ENCODE results near the gene NDUFA9. TPM values are rescaled to one million over a fixed set of nuclear protein-coding genes. Genes with fewer than 3 reads are reported as not detected.

NDUFA9 gene
- polyA plus RNA-seq (2011; rRNA removed) (81.4 and 125 TPM in 2 replicates), polyA plus RNA-seq (2017; fragmentation: RNase III; extraction: RNeasy Plus Mini Kit Qiagen cat#74134 plus additional on column Dnase treatment) (113 to 124 TPM (median 121 TPM) in 3 replicates), polyA minus RNA-seq (2011; rRNA and poly(A)+ RNA removed) (297 and 349 TPM in 2 replicates)
- 103 and 134 TPM in 2 replicates for polyA plus RNA-seq (2012; cell fraction: cytosol; rRNA removed)
- polyA plus RNA-seq (2012; cell fraction: nucleus; rRNA removed), result 112 and 155 TPM in 2 replicates

DNA sequence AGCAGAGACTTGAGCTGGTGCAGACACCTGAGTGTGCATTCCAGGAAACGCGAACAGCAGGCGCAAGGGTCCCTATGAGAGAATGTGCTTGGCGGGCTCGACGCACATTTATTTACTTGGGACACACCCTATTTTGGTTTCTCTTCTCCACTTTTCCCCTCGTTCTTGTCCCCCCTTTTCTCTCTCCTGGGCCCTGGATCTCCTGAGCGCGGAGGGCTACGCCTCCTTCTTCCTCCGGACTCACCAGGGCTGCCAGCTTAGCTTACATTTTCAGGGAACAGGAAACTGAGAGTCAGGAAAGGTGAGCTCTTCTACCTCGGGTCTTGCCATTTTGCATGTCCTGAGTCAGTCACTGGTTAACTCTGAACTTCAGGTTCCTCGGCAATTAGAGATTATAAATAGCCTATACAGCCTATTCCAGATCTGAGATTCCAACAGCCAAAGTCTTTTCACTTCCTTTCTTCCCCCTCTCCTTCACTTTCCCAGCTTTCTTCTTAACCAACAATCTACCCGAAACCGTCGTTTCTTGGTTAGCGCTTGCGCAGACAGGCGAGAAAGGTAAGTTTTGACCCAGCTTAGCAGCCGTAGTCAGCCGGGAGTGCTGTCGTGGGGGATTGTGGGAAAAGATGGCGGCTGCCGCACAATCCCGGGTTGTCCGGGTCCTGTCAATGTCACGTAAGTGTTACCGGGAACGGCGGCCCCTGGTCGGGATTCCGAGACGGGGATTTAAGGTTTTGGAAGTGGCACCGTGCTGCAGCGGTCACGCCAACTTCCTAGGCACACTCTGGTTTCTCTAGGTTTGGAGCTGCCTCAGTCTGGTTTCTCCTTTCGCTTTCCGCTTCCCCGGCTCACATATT is at the start of gene NDUFA9, which contains the start of gene AKAP3:
Gene NDUFA9 (plus strand): TSS at position 614 of the 857 bp plus-strand sequence. CDS start 13 bp downstream, at position 627.
Gene AKAP3 (minus strand): TSS at position 551 of the 857 bp plus-strand sequence. CDS start 10,855 bp downstream, outside the sequence.
- ChIA-PET CTCF (interaction anchor here (0.7 to 1.3 kb wide), 3 partner anchors 10 to 44 kb away, joined by 3 to 6 read pairs (median 5); no protein-coding TSS in a partner anchor), POLR2A (interaction anchor here (0.7 to 1.6 kb wide), 3 partner anchors 8 to 115 kb away, joined by 3 to 7 read pairs (median 3); no protein-coding TSS in a partner anchor)
- Histone ChIP-seq H3K4me1 (peaks cover 13% of the 10 kb centered on the region; the same call in 2 of the 3 replicates), H3K27ac (peak within 1 kb of the TSS; percentile 84 to 86), H3K4me3 (peak within 1 kb of the TSS; percentile 75), H3K9me3 (no peaks in the 10 kb centered on the region), H3K4me2 (peak within 1 kb of the TSS; percentile 94)
- TF ChIP-seq ZFP36 (IDR thresholded peaks at IDR 0.05; ENCODE audit: borderline replicate concordance, partially characterized antibody) (no peak), PHF8 (IDR thresholded peaks at IDR 0.05; ENCODE audit: borderline replicate concordance, low read depth) (peak; percentile 43; the same call in 1 of the 2 replicates), POLR2A (IDR thresholded peaks at IDR 0.05; ENCODE audit: low read length) (peak; percentile 88), JUN (IDR thresholded peaks at IDR 0.05) (peak; percentile 49 to 84; a peak in 4 of 5 replicates), MAZ (IDR thresholded peaks at IDR 0.05; ENCODE audit: borderline replicate concordance, low read depth, low read length) (no peak), ZC3H11A (IDR thresholded peaks at IDR 0.05) (no peak), KDM5A (IDR thresholded peaks at IDR 0.05) (peak; percentile 91)
- TF ChIP-seq, protein P1, sequence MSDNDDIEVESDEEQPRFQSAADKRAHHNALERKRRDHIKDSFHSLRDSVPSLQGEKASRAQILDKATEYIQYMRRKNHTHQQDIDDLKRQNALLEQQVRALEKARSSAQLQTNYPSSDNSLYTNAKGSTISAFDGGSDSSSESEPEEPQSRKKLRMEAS (IDR thresholded peaks at IDR 0.05), result 0 out of 2 replicates have a peak, but pooled peaks have one; percentile 12
- TF ChIP-seq, protein P2, sequence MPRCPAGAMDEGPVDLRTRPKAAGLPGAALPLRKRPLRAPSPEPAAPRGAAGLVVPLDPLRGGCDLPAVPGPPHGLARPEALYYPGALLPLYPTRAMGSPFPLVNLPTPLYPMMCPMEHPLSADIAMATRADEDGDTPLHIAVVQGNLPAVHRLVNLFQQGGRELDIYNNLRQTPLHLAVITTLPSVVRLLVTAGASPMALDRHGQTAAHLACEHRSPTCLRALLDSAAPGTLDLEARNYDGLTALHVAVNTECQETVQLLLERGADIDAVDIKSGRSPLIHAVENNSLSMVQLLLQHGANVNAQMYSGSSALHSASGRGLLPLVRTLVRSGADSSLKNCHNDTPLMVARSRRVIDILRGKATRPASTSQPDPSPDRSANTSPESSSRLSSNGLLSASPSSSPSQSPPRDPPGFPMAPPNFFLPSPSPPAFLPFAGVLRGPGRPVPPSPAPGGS (IDR thresholded peaks at IDR 0.05), result peak; percentile 63; the same call in 1 of the 3 replicates
- TF ChIP-seq, protein P3, sequence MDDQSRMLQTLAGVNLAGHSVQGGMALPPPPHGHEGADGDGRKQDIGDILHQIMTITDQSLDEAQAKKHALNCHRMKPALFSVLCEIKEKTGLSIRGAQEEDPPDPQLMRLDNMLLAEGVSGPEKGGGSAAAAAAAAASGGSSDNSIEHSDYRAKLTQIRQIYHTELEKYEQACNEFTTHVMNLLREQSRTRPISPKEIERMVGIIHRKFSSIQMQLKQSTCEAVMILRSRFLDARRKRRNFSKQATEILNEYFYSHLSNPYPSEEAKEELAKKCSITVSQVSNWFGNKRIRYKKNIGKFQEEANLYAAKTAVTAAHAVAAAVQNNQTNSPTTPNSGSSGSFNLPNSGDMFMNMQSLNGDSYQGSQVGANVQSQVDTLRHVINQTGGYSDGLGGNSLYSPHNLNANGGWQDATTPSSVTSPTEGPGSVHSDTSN (IDR thresholded peaks at IDR 0.05), result peak; percentile 82
- DNase-seq (ENCODE audit: low read depth in 1 of 2, low spot score in 1 of 2) (peak; percentile 67 to 87), ATAC-seq (peak; percentile 98 to 99), FAIRE-seq (peak; percentile 98)
- 1% methylated on average over 39 of the region's 39 CpGs for WGBS (ENCODE audit: missing lambda C conversion rate)

DNA sequence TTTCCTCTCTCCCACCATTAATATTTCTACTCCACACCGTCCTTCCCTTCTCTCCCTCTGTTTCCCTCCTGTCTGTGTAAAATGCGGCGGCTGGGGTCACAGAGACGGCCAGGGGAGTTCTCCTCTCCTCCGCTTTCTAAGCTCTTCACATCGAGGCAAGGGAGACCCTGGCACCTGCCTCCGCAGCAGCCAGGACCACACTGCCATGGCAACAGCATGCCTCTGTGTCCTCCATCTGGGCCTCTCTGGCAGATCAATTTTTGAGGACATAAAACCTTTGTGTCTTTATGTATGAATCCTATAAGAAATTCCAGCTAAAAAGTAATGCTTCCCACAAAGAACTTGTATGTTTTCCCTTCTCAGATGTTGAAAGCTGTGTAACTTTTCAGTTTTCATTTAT is 45.5 kb upstream of the NDUFA9 start:
- 43% methylated on average over 7 of the region's 7 CpGs for WGBS (ENCODE audit: missing lambda C conversion rate)
- Histone ChIP-seq H3K4me3 (no peak overlapping the region), H3K9me3 (no peaks in the 10 kb centered on the region), H3K4me1 (peaks cover 5% of the 10 kb centered on the region; the same call in 1 of the 3 replicates), H3K27ac (no peak overlapping the region), H3K4me2 (no peak overlapping the region)
- POLR2A ChIA-PET, result no interaction called here
- FAIRE-seq (no peak), DNase-seq (ENCODE audit: low read depth in 1 of 2, low spot score in 1 of 2) (no peak), ATAC-seq (no peak)
- TF ChIP-seq RFX5 (IDR thresholded peaks at IDR 0.05) (no peak), SMC3 (IDR thresholded peaks at IDR 0.05) (no peak), GATA3 (IDR thresholded peaks at IDR 0.05; ENCODE audit: borderline replicate concordance) (no peak), ZFP36 (IDR thresholded peaks at IDR 0.05; ENCODE audit: borderline replicate concordance, partially characterized antibody) (no peak)
- CTCF ChIA-PET, result interaction anchor here (2.9 to 5.8 kb wide), 3 partner anchors 12 to 155 kb away, joined by 7 to 62 read pairs (median 16); no protein-coding TSS in a partner anchor

DNA sequence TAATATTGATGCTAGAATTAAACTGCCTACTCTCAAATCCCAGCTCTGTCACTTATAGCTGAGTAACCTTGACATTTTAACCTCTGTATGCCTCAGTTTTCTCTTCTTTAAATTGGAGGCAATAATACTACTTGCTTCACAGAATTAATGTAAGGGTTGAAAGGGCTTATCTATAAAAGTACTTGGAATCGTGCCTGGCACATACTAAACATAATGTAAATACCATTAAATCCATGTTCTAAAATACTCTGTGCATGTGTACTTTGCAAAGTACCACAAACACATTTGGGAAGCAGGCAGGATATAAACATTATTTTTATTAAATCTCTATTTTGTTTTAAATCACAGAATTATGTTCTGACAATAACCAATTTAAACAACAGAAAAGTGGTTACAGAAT is 45.0 kb upstream of the NDUFA9 start:
- DNase-seq (ENCODE audit: low read depth in 1 of 2, low spot score in 1 of 2) (no peak), ATAC-seq (no peak), FAIRE-seq (no peak)
- POLR2A ChIA-PET, result no interaction called here
- 0% methylated on average over 1 of the region's 1 CpG for WGBS (ENCODE audit: missing lambda C conversion rate)
- Histone ChIP-seq H3K4me2 (no peak overlapping the region), H3K9me3 (no peaks in the 10 kb centered on the region), H3K4me3 (no peak overlapping the region), H3K27ac (no peak overlapping the region), H3K4me1 (peaks cover 5% of the 10 kb centered on the region; the same call in 1 of the 3 replicates)
- CTCF ChIA-PET, result interaction anchor here (0.7 to 5.8 kb wide), 20 partner anchors 7 to 163 kb away, joined by 3 to 62 read pairs (median 5); partner anchors contain the start of genes AKAP3 and NDUFA9
- no peak for TF ChIP-seq CHD4 (IDR thresholded peaks at IDR 0.05; ENCODE audit: borderline replicate concordance)
- no peak for TF ChIP-seq ZNF302 (CRISPR knock-in tag; IDR thresholded peaks at IDR 0.05)
- TF ChIP-seq JUNB (IDR thresholded peaks at IDR 0.05), result no peak
- TF ChIP-seq FOSB (CRISPR knock-in tag; IDR thresholded peaks at IDR 0.05), result no peak
- TF ChIP-seq MYC (IDR thresholded peaks at IDR 0.05; ENCODE audit: borderline replicate concordance, low read length), result no peak
- TF ChIP-seq RARB (CRISPR knock-in tag; IDR thresholded peaks at IDR 0.05), result no peak
- no peak for TF ChIP-seq EHF (CRISPR knock-in tag; IDR thresholded peaks at IDR 0.05)
- TF ChIP-seq HDAC2 (IDR thresholded peaks at IDR 0.05), result no peak
- no peak for TF ChIP-seq TFCP2L1 (CRISPR knock-in tag; IDR thresholded peaks at IDR 0.05)
- no peak for TF ChIP-seq RFX5 (IDR thresholded peaks at IDR 0.05)
- TF ChIP-seq RNF2 (IDR thresholded peaks at IDR 0.05; ENCODE audit: borderline replicate concordance, low read depth), result no peak
- TF ChIP-seq, protein P1 (IDR thresholded peaks at IDR 0.05), result no peak
- no peak for TF ChIP-seq FOXS1 (CRISPR knock-in tag; IDR thresholded peaks at IDR 0.05)
- TF ChIP-seq, protein P4, sequence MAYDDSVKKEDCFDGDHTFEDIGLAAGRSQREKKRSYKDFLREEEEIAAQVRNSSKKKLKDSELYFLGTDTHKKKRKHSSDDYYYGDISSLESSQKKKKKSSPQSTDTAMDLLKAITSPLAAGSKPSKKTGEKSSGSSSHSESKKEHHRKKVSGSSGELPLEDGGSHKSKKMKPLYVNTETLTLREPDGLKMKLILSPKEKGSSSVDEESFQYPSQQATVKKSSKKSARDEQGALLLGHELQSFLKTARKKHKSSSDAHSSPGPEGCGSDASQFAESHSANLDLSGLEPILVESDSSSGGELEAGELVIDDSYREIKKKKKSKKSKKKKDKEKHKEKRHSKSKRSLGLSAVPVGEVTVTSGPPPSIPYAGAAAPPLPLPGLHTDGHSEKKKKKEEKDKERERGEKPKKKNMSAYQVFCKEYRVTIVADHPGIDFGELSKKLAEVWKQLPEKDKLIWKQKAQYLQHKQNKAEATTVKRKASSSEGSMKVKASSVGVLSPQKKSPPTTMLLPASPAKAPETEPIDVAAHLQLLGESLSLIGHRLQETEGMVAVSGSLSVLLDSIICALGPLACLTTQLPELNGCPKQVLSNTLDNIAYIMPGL (CRISPR knock-in tag; IDR thresholded peaks at IDR 0.05; ENCODE audit: borderline replicate concordance), result no peak
- no peak for TF ChIP-seq CHD2 (IDR thresholded peaks at IDR 0.05; ENCODE audit: low read length, partially characterized antibody)
- no peak for TF ChIP-seq BHLHE40 (IDR thresholded peaks at IDR 0.05; ENCODE audit: low read depth, low read length)
